HFFc6 (cell line): Measurements from ENCODE around the gene CDC14B. TPM values are rescaled to one million over a fixed set of nuclear protein-coding genes. Genes with fewer than 3 reads are reported as not detected.

ENCODE experiments used
- DNase-seq: peaks from one replicate; pipeline ENCODE4 v3.0.0-alpha.2; 2018
- H3K27ac Mint-ChIP-seq: 2 replicates; pipeline ENCODE4 v1.8.0; 2020; ENCODE audit warnings: mild to moderate bottlenecking, mixed read lengths
- H3K27me3 Mint-ChIP-seq: 2 replicates; pipeline ENCODE4 v1.8.0; 2021; ENCODE audit warnings: mild to moderate bottlenecking, moderate library complexity, mixed read lengths; ENCODE audit not compliant: insufficient read depth
- H3K36me3 Mint-ChIP-seq: 2 replicates; pipeline ENCODE4 v1.8.0; 2021; ENCODE audit warnings: low read depth, mixed read lengths
- H3K4me1 Mint-ChIP-seq: 2 replicates; pipeline ENCODE4 v1.8.0; 2020; ENCODE audit warnings: low read depth, mixed read lengths
- H3K4me3 Mint-ChIP-seq: 2 replicates; pipeline ENCODE4 v1.8.0; 2020; ENCODE audit warnings: mild to moderate bottlenecking, moderate library complexity, mixed read lengths
- H3K9me3 Mint-ChIP-seq: 2 replicates; pipeline ENCODE4 v1.8.0; 2020; ENCODE audit warnings: mild to moderate bottlenecking, mixed read lengths
- CTCF ChIP-seq: fragments of 200-600 bp; sonication (generic); IDR thresholded peaks from 2 replicates; pipeline ENCODE4 v1.5.0; 2021; ENCODE audit warnings: antibody characterized with exemption, mild to moderate bottlenecking
- total RNA-seq, 6 experiments: library from RNA; stranded (reverse); fragmentation: NEBNext Ultra II Directional; extraction: Animal tissue kit (Norgen Biotek cat#: 25700); gene quantifications; 2 replicates in 1 of 6; 3 replicates in 5 of 6; pipeline ENCODE4 v1.2.3, GENCODE V29; 2021

CDC14B gene
- total RNA-seq, 6 experiments from 2014 or later, result 10.7 to 14.9 (median 12.1) TPM

- Mint-ChIP-seq H3K4me3 (peak overlapping the region; percentile 67), H3K4me1 (peaks cover 56% of the 10 kb centered on the region), H3K9me3 (no peaks in the 10 kb centered on the region), H3K27ac (peak overlapping the region; percentile 83), H3K27me3 (no peaks in the 10 kb centered on the region), H3K36me3 (peaks cover 61% of the 10 kb centered on the region)
- DNase-seq, result no peak
- no peak for TF ChIP-seq CTCF
Measured at GRCh38 chr9:96487029-96487396, 132.6 kb downstream of the CDC14B start.

- Mint-ChIP-seq H3K27ac (peak overlapping the region; percentile 83), H3K36me3 (peaks cover 61% of the 10 kb centered on the region)
Measured at GRCh38 chr9:96486386-96487028, 133.1 kb downstream of the CDC14B start.

GRCh38 chr9:96485280-96485679 lies 134.4 kb downstream of the CDC14B start:
- Mint-ChIP-seq H3K4me3 (no peak overlapping the region), H3K4me1 (peaks cover 56% of the 10 kb centered on the region), H3K36me3 (peaks cover 59% of the 10 kb centered on the region), H3K27ac (peak overlapping the region; percentile 83; the same call in 1 of the 2 replicates), H3K27me3 (no peaks in the 10 kb centered on the region), H3K9me3 (no peaks in the 10 kb centered on the region)
- DNase-seq, result no peak
- TF ChIP-seq CTCF, result no peak

More at GRCh38 chr9:96486386-96487028, 133.1 kb downstream of the CDC14B start:
- TF ChIP-seq CTCF, result no peak
- H3K9me3 Mint-ChIP-seq, result no peaks in the 10 kb centered on the region
- H3K4me3 Mint-ChIP-seq, result peak overlapping the region; percentile 67
- H3K27me3 Mint-ChIP-seq, result no peaks in the 10 kb centered on the region
- peak; percentile 84 for DNase-seq
- peaks cover 56% of the 10 kb centered on the region for H3K4me1 Mint-ChIP-seq

- TF ChIP-seq CTCF, result no peak
- peaks cover 53% of the 10 kb centered on the region for H3K36me3 Mint-ChIP-seq
- no peak for DNase-seq
- H3K4me3 Mint-ChIP-seq, result no peak overlapping the region
- H3K27me3 Mint-ChIP-seq, result no peaks in the 10 kb centered on the region
- peak overlapping the region; percentile 58; the same call in 1 of the 2 replicates for H3K27ac Mint-ChIP-seq
- H3K9me3 Mint-ChIP-seq, result no peaks in the 10 kb centered on the region
- H3K4me1 Mint-ChIP-seq, result peaks cover 56% of the 10 kb centered on the region
Measured at GRCh38 chr9:96484521-96484931, 135.1 kb downstream of the CDC14B start.

GRCh38 chr9:96483733-96484390 lies 135.8 kb downstream of the CDC14B start:
- DNase-seq, result no peak
- H3K4me3 Mint-ChIP-seq, result no peak overlapping the region
- no peaks in the 10 kb centered on the region for H3K9me3 Mint-ChIP-seq
- H3K36me3 Mint-ChIP-seq, result peaks cover 46% of the 10 kb centered on the region
- H3K4me1 Mint-ChIP-seq, result peaks cover 61% of the 10 kb centered on the region
- peak overlapping the region; percentile 63 for H3K27ac Mint-ChIP-seq
- TF ChIP-seq CTCF, result no peak
- H3K27me3 Mint-ChIP-seq, result no peaks in the 10 kb centered on the region
